ENCODE results near the gene EHF. TPM values are rescaled to one million over a fixed set of nuclear protein-coding genes. Genes with fewer than 3 reads are reported as not detected.

Gene EHF
- total and polyA plus RNA-seq, 8 donors = 15.5 to 142 (median 44.4) TPM

DNA sequence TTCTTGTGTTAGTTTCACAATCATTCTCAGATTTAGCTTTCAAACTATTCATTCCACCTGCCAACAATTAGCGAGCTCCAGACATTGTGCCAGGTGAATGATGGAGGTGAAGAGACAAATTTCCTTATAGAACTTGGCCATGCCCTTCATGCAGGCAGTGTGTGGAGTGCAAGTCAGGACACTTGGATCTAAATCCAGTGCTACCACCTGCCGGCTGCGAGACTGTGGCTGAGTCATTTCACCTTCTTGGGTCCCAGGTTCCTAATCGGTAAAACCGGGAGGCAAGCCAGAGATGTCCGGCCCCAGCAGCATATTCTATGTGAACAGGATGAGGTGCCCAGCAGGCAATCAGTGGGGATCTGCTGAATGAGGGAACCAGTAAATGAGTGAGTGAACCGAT is 18.6 kb upstream of the EHF start:
- Histone ChIP-seq H3K9me3 (no peaks in the 10 kb centered on the region), H3K4me1 (peaks cover 42 to 64% (median 43%) of the 10 kb centered on the region in 4 donors), H3K4me3 (no peak overlapping the region), H3K27ac (peak overlapping the region; percentile 66 to 86 (median 82)), H3K27me3 (no peaks in the 10 kb centered on the region), H3K36me3 (no peaks in the 10 kb centered on the region)
- intact Hi-C loops (cut with DNase I; ENCODE audit: low total_unique reads) = no loop called here
- TF ChIP-seq, protein P1, sequence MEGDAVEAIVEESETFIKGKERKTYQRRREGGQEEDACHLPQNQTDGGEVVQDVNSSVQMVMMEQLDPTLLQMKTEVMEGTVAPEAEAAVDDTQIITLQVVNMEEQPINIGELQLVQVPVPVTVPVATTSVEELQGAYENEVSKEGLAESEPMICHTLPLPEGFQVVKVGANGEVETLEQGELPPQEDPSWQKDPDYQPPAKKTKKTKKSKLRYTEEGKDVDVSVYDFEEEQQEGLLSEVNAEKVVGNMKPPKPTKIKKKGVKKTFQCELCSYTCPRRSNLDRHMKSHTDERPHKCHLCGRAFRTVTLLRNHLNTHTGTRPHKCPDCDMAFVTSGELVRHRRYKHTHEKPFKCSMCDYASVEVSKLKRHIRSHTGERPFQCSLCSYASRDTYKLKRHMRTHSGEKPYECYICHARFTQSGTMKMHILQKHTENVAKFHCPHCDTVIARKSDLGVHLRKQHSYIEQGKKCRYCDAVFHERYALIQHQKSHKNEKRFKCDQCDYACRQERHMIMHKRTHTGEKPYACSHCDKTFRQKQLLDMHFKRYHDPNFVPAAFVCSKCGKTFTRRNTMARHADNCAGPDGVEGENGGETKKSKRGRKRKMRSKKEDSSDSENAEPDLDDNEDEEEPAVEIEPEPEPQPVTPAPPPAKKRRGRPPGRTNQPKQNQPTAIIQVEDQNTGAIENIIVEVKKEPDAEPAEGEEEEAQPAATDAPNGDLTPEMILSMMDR (IDR thresholded peaks at IDR 0.05) = no peak
- TF ChIP-seq POLR2AphosphoS5 (IDR thresholded peaks at IDR 0.05) = peak in 2 of 3 donors; percentile 18 to 47
- 33 to 66% (median 49%) methylated on average over 7 of the region's 7 CpGs for WGBS, 5 donors
- peak in 1 of 2 donors; percentile 77 for DNase-seq

DNA sequence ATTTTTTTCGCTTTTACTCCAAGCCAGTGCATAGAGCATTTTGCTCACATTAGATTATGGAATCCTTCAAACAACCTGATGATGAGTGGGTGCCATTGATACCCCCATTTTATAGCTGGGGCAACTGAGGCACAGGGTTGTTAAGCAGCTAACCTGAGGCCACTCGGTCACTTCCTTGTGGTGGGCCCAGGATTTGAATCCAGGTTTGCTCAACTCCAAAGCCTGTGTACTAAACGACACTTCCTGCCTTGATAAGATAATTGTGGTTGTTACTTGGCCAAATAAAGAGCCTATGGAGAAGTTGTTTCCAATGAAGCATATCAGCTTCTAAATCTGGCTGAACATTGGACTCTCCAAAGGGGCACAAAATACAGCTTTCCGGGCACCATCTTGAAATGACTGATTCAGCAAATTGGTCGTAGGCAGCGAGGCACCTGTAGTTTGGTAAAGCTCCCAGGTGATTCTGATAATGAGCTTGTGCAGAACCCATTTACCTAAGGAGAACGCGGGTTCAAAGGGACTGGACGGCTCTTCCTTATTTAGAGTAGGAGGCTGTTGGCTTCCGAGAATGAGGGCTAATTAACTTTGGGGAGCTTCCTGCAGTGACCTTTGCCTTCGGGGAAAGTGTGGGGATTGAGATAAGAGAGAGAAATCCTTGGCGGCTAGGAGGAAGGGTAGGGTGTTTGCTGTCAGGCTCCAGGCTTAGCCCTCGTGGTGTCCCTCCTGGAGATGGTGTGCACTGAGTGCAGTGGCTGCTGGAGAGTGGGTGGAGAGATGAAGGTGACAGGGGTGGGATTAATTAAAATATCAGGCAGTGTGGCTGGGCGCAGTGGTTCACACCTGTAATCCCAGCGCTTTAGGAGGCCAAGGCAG is 17.5 kb upstream of the EHF start:
- Histone ChIP-seq H3K4me3 (no peak overlapping the region), H3K27ac (peak overlapping the region; percentile 58 to 86 (median 82)), H3K4me1 (peaks cover 42 to 55% (median 42%) of the 10 kb centered on the region in 4 donors), H3K27me3 (no peaks in the 10 kb centered on the region), H3K36me3 (no peaks in the 10 kb centered on the region), H3K9me3 (no peaks in the 10 kb centered on the region)
- DNase-seq = peak in 1 of 2 donors; percentile 45
- TF ChIP-seq, protein P1 (IDR thresholded peaks at IDR 0.05) = no peak
- TF ChIP-seq POLR2AphosphoS5 (IDR thresholded peaks at IDR 0.05) = peak in 2 of 3 donors; percentile 33 to 41
- intact Hi-C loops (cut with DNase I; ENCODE audit: low total_unique reads) = no loop called here
- WGBS, 5 donors = 42 to 67% (median 48%) methylated on average over 15 of the region's 15 CpGs

DNA sequence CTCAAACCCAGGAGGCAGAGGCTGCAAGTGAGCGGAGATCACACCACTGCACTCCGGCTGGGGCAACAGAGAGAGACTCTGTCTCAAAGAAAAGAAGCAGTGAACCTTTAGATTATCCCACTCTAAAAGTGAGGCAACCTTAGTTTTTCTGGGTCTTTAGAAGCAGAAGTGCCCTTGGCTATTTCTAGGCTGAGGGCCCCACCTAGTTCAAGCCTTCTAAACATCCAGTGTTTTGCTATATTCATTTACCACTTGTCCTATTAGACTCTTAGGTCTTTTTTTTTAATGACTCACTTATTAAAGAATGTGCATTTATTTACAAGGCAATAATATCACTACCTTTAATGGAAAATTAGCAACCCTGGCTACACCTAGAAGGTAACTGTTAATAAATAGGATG is 16.7 kb upstream of the EHF start:
- intact Hi-C loops (cut with DNase I; ENCODE audit: low total_unique reads) = no loop called here

DNA sequence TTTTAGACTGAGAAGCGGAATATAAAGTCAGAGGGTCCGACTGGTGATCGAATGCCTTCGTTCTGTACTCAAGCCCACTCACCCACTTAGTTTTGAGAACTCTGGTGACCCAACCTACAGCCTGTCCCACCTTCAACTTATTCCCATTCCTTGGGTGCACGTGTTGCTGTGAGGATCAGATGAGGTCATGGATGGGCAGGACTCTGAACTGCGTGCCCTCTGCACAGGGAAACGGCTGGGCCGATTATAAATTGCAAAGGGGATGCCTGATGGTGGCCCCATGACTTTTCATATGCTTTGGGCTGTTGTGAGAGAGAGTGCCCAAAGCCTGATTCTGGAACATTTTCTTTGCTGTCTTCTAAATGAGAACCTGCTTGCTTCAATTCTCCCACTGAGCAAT is 16.0 kb upstream of the EHF start:
- H3K27me3 ChIP-seq = no peaks in the 10 kb centered on the region
- no peaks in the 10 kb centered on the region for H3K36me3 ChIP-seq
- H3K9me3 ChIP-seq = no peaks in the 10 kb centered on the region
- peak overlapping the region in 1 of 5 donors; percentile 3 for H3K27ac ChIP-seq
- DNase-seq = no peak
- intact Hi-C loops (cut with DNase I; ENCODE audit: low total_unique reads) = no loop called here
- H3K4me1 ChIP-seq = peaks cover 31 to 45% (median 33%) of the 10 kb centered on the region in 4 donors
- H3K4me3 ChIP-seq = no peak overlapping the region
- WGBS, 5 donors = 68 to 72% (median 71%) methylated on average over 8 of the region's 8 CpGs
- TF ChIP-seq, protein P1 (IDR thresholded peaks at IDR 0.05) = no peak
- TF ChIP-seq POLR2A (IDR thresholded peaks at IDR 0.05) = no peak
- no peak for TF ChIP-seq POLR2AphosphoS5 (IDR thresholded peaks at IDR 0.05)
- no peak for TF ChIP-seq EP300 (IDR thresholded peaks at IDR 0.05)

More for the DNA sequence above, 16.7 kb upstream of the EHF start:
- H3K4me3 ChIP-seq = no peak overlapping the region
- 92 to 100% (median 96%) methylated on average over 2 of the region's 2 CpGs for WGBS, 5 donors
- no peaks in the 10 kb centered on the region for H3K27me3 ChIP-seq
- H3K27ac ChIP-seq = peak overlapping the region in 4 of 5 donors; percentile 25 to 86 (median 65)
- no peak for DNase-seq
- no peaks in the 10 kb centered on the region for H3K36me3 ChIP-seq
- TF ChIP-seq POLR2AphosphoS5 (IDR thresholded peaks at IDR 0.05) (no peak), POLR2A (IDR thresholded peaks at IDR 0.05) (no peak), EP300 (IDR thresholded peaks at IDR 0.05) (no peak)
- TF ChIP-seq, protein P1 (IDR thresholded peaks at IDR 0.05) = no peak
- H3K4me1 ChIP-seq = peaks cover 38 to 53% (median 40%) of the 10 kb centered on the region in 4 donors
- H3K9me3 ChIP-seq = no peaks in the 10 kb centered on the region

All from stomach (tissue), 9 donors.